C4-2B (cell line): Measurements from ENCODE around the gene RAB36.

Source experiments
- ZFX ChIP-seq: fragments of 450-650 bp; IDR thresholded peaks from 2 replicates; pipeline ENCODE4 v1.6.1; 2017
- TF ChIP-seq, protein P1 (sequence below): fragments of 450-650 bp; conservative IDR thresholded peaks from 2 replicates; pipeline ENCODE4 v1.5.1; 2017; ENCODE audit warnings: mild to moderate bottlenecking

DNA sequence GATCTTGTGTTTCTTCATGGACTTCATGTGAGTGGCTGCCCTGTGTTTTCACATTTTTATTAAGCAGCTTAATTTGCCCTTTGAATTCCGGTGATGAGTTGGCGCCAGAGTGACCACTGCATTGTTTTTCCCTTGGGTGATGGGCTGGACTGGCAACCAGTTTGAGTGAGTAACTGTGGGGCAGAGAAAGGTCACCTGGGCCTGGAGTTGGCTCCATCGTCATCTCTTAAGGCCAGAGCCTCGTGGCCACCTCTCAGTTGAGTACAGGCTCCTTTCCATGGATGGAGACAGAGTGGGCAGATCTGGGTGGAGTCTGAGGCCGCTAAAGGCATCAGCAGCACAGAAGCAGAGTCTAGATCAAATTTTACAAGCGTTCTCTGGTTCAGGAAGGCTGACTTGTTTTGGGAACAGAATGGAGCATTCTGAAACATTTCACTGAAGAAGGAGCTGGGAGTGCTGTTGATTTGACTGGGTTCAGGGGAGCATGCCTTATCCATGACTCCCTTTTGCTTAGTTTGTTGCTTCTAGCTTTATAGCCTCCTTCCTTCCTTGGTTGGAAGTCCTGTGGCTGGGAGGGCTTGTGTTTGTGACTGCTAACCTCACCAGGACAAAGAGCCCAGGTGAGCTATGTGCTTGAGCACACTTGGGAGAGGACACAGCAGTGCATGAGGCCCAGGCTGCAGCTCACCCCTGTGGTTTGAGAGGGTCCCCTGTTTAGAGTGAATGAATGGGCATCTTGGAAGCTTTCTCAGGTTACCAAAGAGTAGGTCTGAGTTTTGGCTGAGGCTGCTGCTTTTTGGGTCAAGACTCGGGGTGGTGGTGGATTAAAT, 42.8 kb downstream of the RAB36 start:
- TF ChIP-seq, protein P1, sequence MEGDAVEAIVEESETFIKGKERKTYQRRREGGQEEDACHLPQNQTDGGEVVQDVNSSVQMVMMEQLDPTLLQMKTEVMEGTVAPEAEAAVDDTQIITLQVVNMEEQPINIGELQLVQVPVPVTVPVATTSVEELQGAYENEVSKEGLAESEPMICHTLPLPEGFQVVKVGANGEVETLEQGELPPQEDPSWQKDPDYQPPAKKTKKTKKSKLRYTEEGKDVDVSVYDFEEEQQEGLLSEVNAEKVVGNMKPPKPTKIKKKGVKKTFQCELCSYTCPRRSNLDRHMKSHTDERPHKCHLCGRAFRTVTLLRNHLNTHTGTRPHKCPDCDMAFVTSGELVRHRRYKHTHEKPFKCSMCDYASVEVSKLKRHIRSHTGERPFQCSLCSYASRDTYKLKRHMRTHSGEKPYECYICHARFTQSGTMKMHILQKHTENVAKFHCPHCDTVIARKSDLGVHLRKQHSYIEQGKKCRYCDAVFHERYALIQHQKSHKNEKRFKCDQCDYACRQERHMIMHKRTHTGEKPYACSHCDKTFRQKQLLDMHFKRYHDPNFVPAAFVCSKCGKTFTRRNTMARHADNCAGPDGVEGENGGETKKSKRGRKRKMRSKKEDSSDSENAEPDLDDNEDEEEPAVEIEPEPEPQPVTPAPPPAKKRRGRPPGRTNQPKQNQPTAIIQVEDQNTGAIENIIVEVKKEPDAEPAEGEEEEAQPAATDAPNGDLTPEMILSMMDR: no peak
- TF ChIP-seq ZFX: no peak
